Measurements from ENCODE around the gene RHBDD3. TPM values are rescaled to one million over a fixed set of nuclear protein-coding genes. Genes with fewer than 3 reads are reported as not detected.

Gene RHBDD3
- total RNA-seq, 1 experiment from 2014 or later = 49.6 TPM

GRCh38 chr22:29305836-29306174 lies 38.0 kb upstream of the RHBDD3 start:
- H3K9me3 Mint-ChIP-seq (ENCODE audit: unreplicated experiment) = no peaks in the 10 kb centered on the region
- no peaks in the 10 kb centered on the region for H3K27me3 Mint-ChIP-seq (ENCODE audit: insufficient read depth, unreplicated experiment)
- BruUV-seq (replicated peaks) = no TSS peak
- no peaks in the 10 kb centered on the region for H3K9me3 ChIP-seq
- intact Hi-C loops (cut with micrococcal nuclease; ENCODE audit: unreplicated experiment) = loop anchor here (10.0 kb wide), 1 partner anchor 219 kb away; no protein-coding TSS in a partner anchor
- peak overlapping the region; percentile 77 for H3K27ac Mint-ChIP-seq (ENCODE audit: unreplicated experiment)
- H3K27me3 ChIP-seq (replicated peaks; ENCODE audit: control insufficient read depth, insufficient read depth, low read length) = no peaks in the 10 kb centered on the region
- H3K36me3 ChIP-seq (ENCODE audit: control insufficient read depth, insufficient read depth, low read length) = no peaks in the 10 kb centered on the region
- TF ChIP-seq, protein P1, sequence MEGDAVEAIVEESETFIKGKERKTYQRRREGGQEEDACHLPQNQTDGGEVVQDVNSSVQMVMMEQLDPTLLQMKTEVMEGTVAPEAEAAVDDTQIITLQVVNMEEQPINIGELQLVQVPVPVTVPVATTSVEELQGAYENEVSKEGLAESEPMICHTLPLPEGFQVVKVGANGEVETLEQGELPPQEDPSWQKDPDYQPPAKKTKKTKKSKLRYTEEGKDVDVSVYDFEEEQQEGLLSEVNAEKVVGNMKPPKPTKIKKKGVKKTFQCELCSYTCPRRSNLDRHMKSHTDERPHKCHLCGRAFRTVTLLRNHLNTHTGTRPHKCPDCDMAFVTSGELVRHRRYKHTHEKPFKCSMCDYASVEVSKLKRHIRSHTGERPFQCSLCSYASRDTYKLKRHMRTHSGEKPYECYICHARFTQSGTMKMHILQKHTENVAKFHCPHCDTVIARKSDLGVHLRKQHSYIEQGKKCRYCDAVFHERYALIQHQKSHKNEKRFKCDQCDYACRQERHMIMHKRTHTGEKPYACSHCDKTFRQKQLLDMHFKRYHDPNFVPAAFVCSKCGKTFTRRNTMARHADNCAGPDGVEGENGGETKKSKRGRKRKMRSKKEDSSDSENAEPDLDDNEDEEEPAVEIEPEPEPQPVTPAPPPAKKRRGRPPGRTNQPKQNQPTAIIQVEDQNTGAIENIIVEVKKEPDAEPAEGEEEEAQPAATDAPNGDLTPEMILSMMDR (IDR thresholded peaks at IDR 0.05; ENCODE audit: insufficient read depth in 1 of 2, low read depth in 1 of 2, low read length in 1 of 2, severe bottlenecking in 1 of 2, unreplicated experiment in 1 of 2) = no peak
- H3K4me3 Mint-ChIP-seq (ENCODE audit: unreplicated experiment) = peak overlapping the region; percentile 90
- H3K4me3 ChIP-seq (ENCODE audit: low read depth, low read length) = peak overlapping the region; percentile 82
- CTCF ChIA-PET = interaction anchor here (1.0 to 2.4 kb wide), 2 partner anchors 15 to 36 kb away, joined by 3 to 17 read pairs; no protein-coding TSS in a partner anchor
- H3K4me1 Mint-ChIP-seq (ENCODE audit: low read depth, unreplicated experiment) = no peaks in the 10 kb centered on the region
- peaks cover 29% of the 10 kb centered on the region for H3K36me3 Mint-ChIP-seq (ENCODE audit: insufficient read depth, unreplicated experiment)
- no peak for DNase-seq
- POLR2A ChIA-PET = no interaction called here
- H3K4me1 ChIP-seq = peaks cover 18% of the 10 kb centered on the region

- peak; percentile 45 to 50 for DNase-seq
- no TSS peak for BruUV-seq (replicated peaks)
- Mint-ChIP-seq H3K27me3 (ENCODE audit: insufficient read depth, unreplicated experiment) (no peaks in the 10 kb centered on the region), H3K4me3 (ENCODE audit: unreplicated experiment) (no peak overlapping the region), H3K4me1 (ENCODE audit: low read depth, unreplicated experiment) (no peaks in the 10 kb centered on the region), H3K27ac (ENCODE audit: unreplicated experiment) (no peak overlapping the region), H3K36me3 (ENCODE audit: insufficient read depth, unreplicated experiment) (peaks cover 56% of the 10 kb centered on the region), H3K9me3 (ENCODE audit: unreplicated experiment) (no peaks in the 10 kb centered on the region)
- TF ChIP-seq, protein P1 (IDR thresholded peaks at IDR 0.05; ENCODE audit: insufficient read depth in 1 of 2, low read depth in 1 of 2, low read length in 1 of 2, severe bottlenecking in 1 of 2, unreplicated experiment in 1 of 2) = peak in 1 of 2 experiments; percentile 10
- intact Hi-C loops (cut with micrococcal nuclease; ENCODE audit: unreplicated experiment) = loop anchor here (10.0 kb wide), 1 partner anchor 222 kb away; no protein-coding TSS in a partner anchor
- Histone ChIP-seq H3K36me3 (ENCODE audit: control insufficient read depth, insufficient read depth, low read length) (no peaks in the 10 kb centered on the region; the same call in none of the 2 replicates), H3K4me3 (ENCODE audit: low read depth, low read length) (no peak overlapping the region), H3K9me3 (no peaks in the 10 kb centered on the region), H3K4me1 (no peaks in the 10 kb centered on the region), H3K27me3 (replicated peaks; ENCODE audit: control insufficient read depth, insufficient read depth, low read length) (no peaks in the 10 kb centered on the region)
- ChIA-PET CTCF (interaction anchor here (0.8 kb wide), 1 partner anchor 18 kb away, joined by 3 read pairs; no protein-coding TSS in a partner anchor), POLR2A (interaction anchor here (0.5 kb wide), 1 partner anchor 68 kb away, joined by 5 read pairs; no protein-coding TSS in a partner anchor)
Observed at GRCh38 chr22:29302681-29303465, 35.1 kb upstream of the RHBDD3 start.

- no peaks in the 10 kb centered on the region for H3K27me3 ChIP-seq (replicated peaks; ENCODE audit: control insufficient read depth, insufficient read depth, low read length)
- H3K4me3 Mint-ChIP-seq (ENCODE audit: unreplicated experiment) = no peak overlapping the region
- H3K4me3 ChIP-seq (ENCODE audit: low read depth, low read length) = no peak overlapping the region
- no peak for DNase-seq
- H3K36me3 Mint-ChIP-seq (ENCODE audit: insufficient read depth, unreplicated experiment) = peaks cover 62% of the 10 kb centered on the region
- ChIA-PET POLR2A (no interaction called here), CTCF (no interaction called here)
- no peaks in the 10 kb centered on the region for H3K9me3 ChIP-seq
- TF ChIP-seq, protein P1 (IDR thresholded peaks at IDR 0.05; ENCODE audit: insufficient read depth in 1 of 2, low read depth in 1 of 2, low read length in 1 of 2, severe bottlenecking in 1 of 2, unreplicated experiment in 1 of 2) = no peak
- H3K27me3 Mint-ChIP-seq (ENCODE audit: insufficient read depth, unreplicated experiment) = no peaks in the 10 kb centered on the region
- H3K36me3 ChIP-seq (ENCODE audit: control insufficient read depth, insufficient read depth, low read length) = no peaks in the 10 kb centered on the region; the same call in none of the 2 replicates
- H3K9me3 Mint-ChIP-seq (ENCODE audit: unreplicated experiment) = no peaks in the 10 kb centered on the region
- no peaks in the 10 kb centered on the region for H3K4me1 Mint-ChIP-seq (ENCODE audit: low read depth, unreplicated experiment)
- BruUV-seq (replicated peaks) = no TSS peak
- intact Hi-C loops (cut with micrococcal nuclease; ENCODE audit: unreplicated experiment) = loop anchor here (10.0 kb wide), 1 partner anchor 222 kb away; no protein-coding TSS in a partner anchor
- H3K27ac Mint-ChIP-seq (ENCODE audit: unreplicated experiment) = no peak overlapping the region
- no peaks in the 10 kb centered on the region for H3K4me1 ChIP-seq
Observed at GRCh38 chr22:29302402-29302680, 34.6 kb upstream of the RHBDD3 start.

Measured in Caco-2 (cell line).